Pancreas (tissue), 10 donors: Measurements from ENCODE around the gene CTTNBP2. TPM values are rescaled to one million over a fixed set of nuclear protein-coding genes. Genes with fewer than 3 reads are reported as not detected.

Experiments
- ATAC-seq, 4 donors: fragments of 200-7000 bp; cut with Tn5 transposase; one replicate each; pipeline versions ENCODE4 v1.8.0 to v1.9.1; 2020; ENCODE audit warnings: mild to moderate bottlenecking in 4 of 4, moderate library complexity in 4 of 4
- DNase-seq, 6 donors: peaks; one replicate each; pipeline ENCODE4 v3.0.0-alpha.2; 2020
- FAIRE-seq: peaks from 2 replicates; lab custom pipeline; 2012; peaks lifted over from hg19 to GRCh38; lab: Jason Lieb, UNC
- H3K27ac ChIP-seq, 4 donors: fragments of 200-600 bp; sonication (generic); 1 replicate in 3 of 4; 2 replicates in 1 of 4; pipeline versions ENCODE4 v1.5.0 to v1.8.0; 2020
- H3K27me3 ChIP-seq, 4 donors: fragments of 200-600 bp; one replicate each; pipeline ENCODE4 v1.8.0; 2021
- H3K36me3 ChIP-seq, 3 donors: fragments of 200-600 bp; sonication (generic) in 1 of 3; one replicate each; pipeline versions ENCODE4 v1.5.0 to v1.8.0; 2020 to 2021
- H3K4me1 ChIP-seq, 3 donors: fragments of 200-600 bp; one replicate each; pipeline ENCODE4 v1.8.0; 2021
- H3K4me3 ChIP-seq, 4 donors: fragments of 200-600 bp; sonication (generic) in 2 of 4; one replicate each; pipeline versions ENCODE4 v1.5.0 to v1.8.0; 2020 to 2021
- H3K9me3 ChIP-seq, 4 donors: fragments of 200-600 bp; one replicate each; pipeline ENCODE4 v1.8.0; 2021
- whole genome bisulfite sequencing, 2 donors: extraction: QIAGEN DNeasy Blood & Tissue Kit; methylation state at CpG; one replicate each; pipeline ENCODE4 v1.1.7; 2013; 5-methylcytosine and 5-hydroxymethylcytosine counted together
- intact Hi-C, 3 donors: fragments of 100-400 bp; cut with DNase I; formaldehyde crosslinking; loops; one replicate each; pipeline versions ENCODE4 v1.11.1 to v1.14.2; 2022
- polyA plus RNA-seq, 2 donors: library from polyadenylated mRNA; stranded (reverse); fragments of 200-250 nt; gene quantifications; one replicate each; pipeline ENCODE4 v1.2.3, GENCODE V29; 2013
- total RNA-seq, 6 donors: library from RNA; stranded (reverse); fragmentation: NEBNext Ultra II Directional in 4 of 6; extraction: Animal tissue kit (Norgen Biotek cat#: 25700) in 4 of 6; gene quantifications; one replicate each; pipeline versions ENCODE4 v1.2.1 to v1.2.4, GENCODE V29; 2021 to 2023
- TF ChIP-seq, protein P1 (sequence below), 4 donors: fragments of 200-600 bp; sonication (generic) in 3 of 4; IDR thresholded peaks; one replicate each; pipeline versions ENCODE4 v1.5.0 to v1.8.0; 2021; ENCODE audit warnings: antibody characterized with exemption in 4 of 4
- donor health status: healthy with polysubstance abuse.
- donor health status: DM: no; HTN: no; CAD: no; lungs with moderate emphysema.
- donor health status: DM: no; HTN: no; CAD: no.
- donor health status: control.
- donor health status: control.
- donor health status: Bipolar disorder and iron deficiency.
- donor health status: DM: yes; HTN: yes; CAD: no.
- donor health status: DM: no; HTN: no; CAD: no.
- donor health status: DM: no; HTN: no; CAD: no.
- donor health status: DM: yes; HTN: yes; CAD: no.

Gene CTTNBP2
- total and polyA plus RNA-seq, 8 donors: 4.8 to 15.4 (median 10.5) TPM

DNA sequence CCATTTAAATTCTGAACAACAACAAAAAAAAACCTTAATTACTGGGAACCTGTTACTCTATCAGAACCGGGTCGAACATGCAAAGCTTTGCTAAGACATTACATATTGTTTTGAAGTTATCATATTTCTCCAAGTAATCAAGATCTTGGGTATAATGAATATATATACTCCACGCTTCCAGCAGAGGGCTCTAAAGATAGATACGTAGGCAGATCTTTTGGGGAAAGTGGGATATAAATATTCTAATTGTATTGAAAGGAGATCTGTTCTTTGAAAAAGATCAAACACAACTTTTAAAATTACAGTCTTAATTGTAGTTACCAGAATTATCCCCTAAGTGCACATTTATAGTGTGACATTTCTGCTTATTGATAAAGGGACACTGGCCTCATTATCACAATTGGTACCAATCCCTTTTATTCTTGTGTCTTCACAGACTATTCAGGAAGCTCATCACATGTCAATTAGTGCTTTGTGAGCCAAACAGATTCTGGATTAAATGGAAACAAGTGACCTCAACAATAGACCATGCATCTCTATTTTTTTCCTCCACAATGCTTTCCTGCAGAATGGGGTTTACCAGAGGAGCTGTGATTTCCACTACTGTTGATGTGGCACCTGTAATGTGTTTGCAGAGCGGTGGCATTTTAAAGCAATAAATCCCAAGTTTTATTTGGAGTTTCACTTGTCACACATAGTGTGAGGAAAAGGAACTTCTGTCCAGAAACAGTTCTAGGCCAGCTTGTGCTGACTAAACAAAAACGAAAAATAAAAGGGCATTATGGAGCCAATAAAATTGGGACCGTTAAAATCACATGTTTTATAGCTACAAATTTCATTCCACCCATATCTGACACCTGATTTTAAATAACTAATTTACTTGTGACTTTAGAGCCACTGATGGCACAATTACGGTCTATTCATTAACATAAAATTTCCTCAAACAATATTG lies 122.4 kb downstream of the CTTNBP2 start:
- FAIRE-seq: peak; percentile 82
- WGBS, 2 donors: 34 to 39% methylated on average over 8 of the region's 8 CpGs
- intact Hi-C loops: no loop called here

DNA sequence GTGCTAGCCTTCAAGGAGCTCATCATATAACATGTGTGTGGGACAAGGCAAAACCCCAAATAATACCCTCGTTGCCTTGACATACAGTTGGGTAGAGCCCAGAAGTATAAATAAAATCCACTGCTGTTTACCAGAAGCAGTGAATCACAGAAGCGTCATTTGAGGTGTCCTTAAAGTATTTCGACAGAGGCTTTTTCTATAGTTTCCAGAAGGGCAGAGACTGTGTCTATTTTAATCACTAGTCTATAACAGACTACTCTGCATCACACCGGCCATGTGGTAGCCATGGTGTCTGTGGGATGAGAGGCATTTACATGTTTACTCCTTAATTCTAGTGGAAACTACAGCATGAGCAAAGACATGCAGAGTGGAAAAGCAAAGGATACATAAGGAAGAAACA lies 131.3 kb downstream of the CTTNBP2 start:
- Histone ChIP-seq H3K4me3 (no peak overlapping the region), H3K27me3 (no peaks in the 10 kb centered on the region), H3K36me3 (no peaks in the 10 kb centered on the region), H3K4me1 (no peaks in the 10 kb centered on the region), H3K9me3 (no peaks in the 10 kb centered on the region), H3K27ac (no peak overlapping the region)
- no peak for FAIRE-seq
- intact Hi-C loops: loop anchor here in 1 of 3 donors (10.0 kb wide), 1 partner anchor 413 kb away; no protein-coding TSS in a partner anchor
- no peak for DNase-seq
- TF ChIP-seq, protein P1, sequence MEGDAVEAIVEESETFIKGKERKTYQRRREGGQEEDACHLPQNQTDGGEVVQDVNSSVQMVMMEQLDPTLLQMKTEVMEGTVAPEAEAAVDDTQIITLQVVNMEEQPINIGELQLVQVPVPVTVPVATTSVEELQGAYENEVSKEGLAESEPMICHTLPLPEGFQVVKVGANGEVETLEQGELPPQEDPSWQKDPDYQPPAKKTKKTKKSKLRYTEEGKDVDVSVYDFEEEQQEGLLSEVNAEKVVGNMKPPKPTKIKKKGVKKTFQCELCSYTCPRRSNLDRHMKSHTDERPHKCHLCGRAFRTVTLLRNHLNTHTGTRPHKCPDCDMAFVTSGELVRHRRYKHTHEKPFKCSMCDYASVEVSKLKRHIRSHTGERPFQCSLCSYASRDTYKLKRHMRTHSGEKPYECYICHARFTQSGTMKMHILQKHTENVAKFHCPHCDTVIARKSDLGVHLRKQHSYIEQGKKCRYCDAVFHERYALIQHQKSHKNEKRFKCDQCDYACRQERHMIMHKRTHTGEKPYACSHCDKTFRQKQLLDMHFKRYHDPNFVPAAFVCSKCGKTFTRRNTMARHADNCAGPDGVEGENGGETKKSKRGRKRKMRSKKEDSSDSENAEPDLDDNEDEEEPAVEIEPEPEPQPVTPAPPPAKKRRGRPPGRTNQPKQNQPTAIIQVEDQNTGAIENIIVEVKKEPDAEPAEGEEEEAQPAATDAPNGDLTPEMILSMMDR (IDR thresholded peaks at IDR 0.05): no peak
- WGBS, 2 donors: 83 to 92% methylated on average over 4 of the region's 4 CpGs
- no peak for ATAC-seq

More for the DNA sequence above, 122.4 kb downstream of the CTTNBP2 start:
- Histone ChIP-seq H3K4me1 (no peaks in the 10 kb centered on the region), H3K36me3 (no peaks in the 10 kb centered on the region), H3K27ac (no peak overlapping the region), H3K4me3 (no peak overlapping the region), H3K9me3 (no peaks in the 10 kb centered on the region), H3K27me3 (no peaks in the 10 kb centered on the region)
- TF ChIP-seq, protein P1 (IDR thresholded peaks at IDR 0.05): peak; percentile 8 to 53 (median 30)
- ATAC-seq (peak in 3 of 4 donors; percentile 65 to 72 (median 66)), DNase-seq (no peak)

DNA sequence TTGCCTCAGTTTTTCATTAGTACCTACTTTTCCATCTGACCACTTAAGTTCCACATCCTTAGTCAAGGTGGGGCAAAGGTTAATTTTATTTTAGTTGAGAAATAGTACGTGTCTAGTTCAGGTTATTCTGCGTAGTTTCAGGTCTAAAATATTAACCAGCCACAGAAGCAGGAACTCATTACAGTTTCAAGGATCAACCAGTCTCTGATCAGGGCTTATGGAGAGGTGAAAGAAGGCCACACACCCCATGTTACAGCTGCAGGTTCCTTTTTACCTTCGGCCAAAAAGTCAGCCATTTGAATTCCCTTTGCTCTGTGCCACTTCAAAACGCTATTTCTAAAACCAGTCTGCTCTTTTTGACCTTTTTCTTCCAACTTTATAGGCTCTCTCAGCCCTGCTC lies 134.2 kb downstream of the CTTNBP2 start:
- ATAC-seq (no peak), DNase-seq (no peak), FAIRE-seq (no peak)
- H3K27me3 ChIP-seq: no peaks in the 10 kb centered on the region
- no peak overlapping the region for H3K27ac ChIP-seq
- H3K36me3 ChIP-seq: peaks cover 0 to 10% (median 0%) of the 10 kb centered on the region in 3 donors
- 55 to 75% methylated on average over 4 of the region's 4 CpGs for WGBS, 2 donors
- TF ChIP-seq, protein P1 (IDR thresholded peaks at IDR 0.05): no peak
- no peaks in the 10 kb centered on the region for H3K9me3 ChIP-seq
- intact Hi-C loops: no loop called here
- no peak overlapping the region for H3K4me3 ChIP-seq
- no peaks in the 10 kb centered on the region for H3K4me1 ChIP-seq

DNA sequence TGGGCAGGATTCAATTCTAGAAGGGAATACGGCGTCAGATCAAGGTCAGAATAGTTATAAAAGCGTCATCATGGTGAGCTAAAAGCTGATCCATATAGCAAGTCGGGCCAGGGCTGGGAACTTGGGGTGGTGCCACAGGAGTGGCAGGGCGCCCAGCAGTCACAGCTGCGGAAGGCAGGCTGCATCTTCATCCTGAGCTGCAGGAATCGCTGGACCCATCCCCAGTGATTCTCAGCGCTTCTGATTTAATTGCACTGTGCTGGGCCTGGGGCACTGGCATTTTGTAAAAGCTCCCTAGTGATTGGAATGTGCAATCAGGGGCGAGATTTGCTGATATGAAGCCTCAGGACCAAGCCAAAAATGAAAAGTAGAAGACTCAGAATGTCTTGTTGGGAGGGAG lies 135.3 kb downstream of the CTTNBP2 start:
- no peaks in the 10 kb centered on the region for H3K9me3 ChIP-seq
- H3K36me3 ChIP-seq: peaks cover 0 to 13% (median 0%) of the 10 kb centered on the region in 3 donors
- H3K27me3 ChIP-seq: no peaks in the 10 kb centered on the region
- TF ChIP-seq, protein P1 (IDR thresholded peaks at IDR 0.05): no peak
- FAIRE-seq (no peak), DNase-seq (no peak), ATAC-seq (no peak)
- WGBS, 2 donors: 74 to 83% methylated on average over 9 of the region's 9 CpGs
- H3K27ac ChIP-seq: no peak overlapping the region
- H3K4me3 ChIP-seq: no peak overlapping the region
- no peaks in the 10 kb centered on the region for H3K4me1 ChIP-seq
- intact Hi-C loops: no loop called here
